IMR-90 (cell line): ENCODE measurements around the gene SEMA5A.

Source experiments
- BHLHE40 ChIP-seq: fragments of 150-350 bp; IDR thresholded peaks from 2 replicates; pipeline ENCODE4 v1.6.1; 2016; ENCODE audit warnings: mild to moderate bottlenecking, low read depth, low read length
- CTCF ChIP-seq: conservative IDR thresholded peaks from 2 replicates; pipeline ENCODE4 v1.5.1; 2012; ENCODE audit warnings: mild to moderate bottlenecking, low read depth, low read length, improper control_type of control experiment
- MAFK ChIP-seq: IDR thresholded peaks from 2 replicates; pipeline ENCODE4 v1.6.1; 2012; ENCODE audit warnings: low read depth, low read length, improper control_type of control experiment
- POLR2A ChIP-seq: IDR thresholded peaks from 2 replicates; pipeline ENCODE4 v1.6.1; 2012; ENCODE audit warnings: mild to moderate bottlenecking, low read depth, low read length
- RAD21 ChIP-seq: IDR thresholded peaks from 2 replicates; pipeline ENCODE4 v1.6.1; 2012; ENCODE audit warnings: low read length, improper control_type of control experiment
- RCOR1 ChIP-seq: IDR thresholded peaks from 2 replicates; pipeline ENCODE4 v1.6.1; 2012; ENCODE audit warnings: mild to moderate bottlenecking, low read length, improper control_type of control experiment; ENCODE audit not compliant: insufficient replicate concordance
- SMC3 ChIP-seq: fragments of 150-350 bp; IDR thresholded peaks from 2 replicates; pipeline ENCODE4 v1.6.1; 2016; ENCODE audit warnings: low read depth, mild to moderate bottlenecking, antibody characterized with exemption, low read length, moderate library complexity
- USF2 ChIP-seq: fragments of 150-350 bp; IDR thresholded peaks from 2 replicates; pipeline ENCODE4 v1.6.1; 2017; ENCODE audit warnings: mild to moderate bottlenecking, antibody characterized with exemption, low read length, low read depth

- no peak for TF ChIP-seq POLR2A
- no peak for TF ChIP-seq CTCF
- no peak for TF ChIP-seq USF2
- TF ChIP-seq SMC3: no peak
- no peak for TF ChIP-seq RAD21
- no peak for TF ChIP-seq RCOR1
- no peak for TF ChIP-seq MAFK
- TF ChIP-seq BHLHE40: no peak
Observed at GRCh38 chr5:9380109-9380508, 165.8 kb downstream of the SEMA5A start.
